Esophagus muscularis mucosa (tissue), 4 donors: Measurements from ENCODE around the gene C12orf76. TPM values are rescaled to one million over a fixed set of nuclear protein-coding genes. Genes with fewer than 3 reads are reported as not detected.
A peak's percentile ranks its signal among the peaks of the same experiment; 100 is the strongest.

Experiments used
- DNase-seq: peaks from one replicate; pipeline ENCODE4 v3.0.0-alpha.2; 2017; ENCODE audit errors: extremely low spot score
- H3K27ac ChIP-seq, 4 donors: fragments of 200-600 bp; sonication (generic); replicated peaks in 1 of 4; 1 replicate in 3 of 4; 2 replicates in 1 of 4; pipeline ENCODE4 v1.5.1; 2016 to 2019; ENCODE audit warnings: mild to moderate bottlenecking in 1 of 4
- H3K27me3 ChIP-seq, 4 donors: fragments of 200-600 bp; sonication (generic); one replicate each; pipeline versions ENCODE4 v1.5.1 to v1.6.0; 2016 to 2019
- H3K36me3 ChIP-seq, 4 donors: fragments of 200-600 bp; sonication (generic); one replicate each; pipeline ENCODE4 v1.5.1; 2016 to 2019
- H3K4me1 ChIP-seq, 4 donors: fragments of 200-600 bp; sonication (generic); one replicate each; pipeline ENCODE4 v1.5.1; 2016 to 2019
- H3K4me3 ChIP-seq, 4 donors: fragments of 200-600 bp; sonication (generic); 1 replicate in 2 of 4; 2 replicates in 2 of 4; pipeline ENCODE4 v1.5.1; 2016 to 2019; ENCODE audit warnings: mild to moderate bottlenecking in 4 of 4, moderate library complexity in 1 of 4
- H3K9me3 ChIP-seq, 4 donors: fragments of 200-600 bp; sonication (generic); 1 replicate in 3 of 4; 2 replicates in 1 of 4; pipeline ENCODE4 v1.5.1; 2016 to 2019
- CTCF ChIP-seq, 3 experiments: fragments of 200-600 bp in 2 of 3; fragments of 450-650 bp in 1 of 3; sonication (generic) in 2 of 3; IDR thresholded peaks; one replicate each; pipeline ENCODE4 v1.5.1; 2017 to 2019; ENCODE audit warnings: antibody characterized with exemption in 3 of 3, mild to moderate bottlenecking in 2 of 3, moderate library complexity in 1 of 3
- EP300 ChIP-seq: sonication (generic); formaldehyde crosslinking; IDR thresholded peaks from one replicate; pipeline ENCODE4 v1.6.1; 2017; ENCODE audit warnings: antibody characterized with exemption
- POLR2A ChIP-seq: fragments of 450-650 bp; IDR thresholded peaks from one replicate; pipeline ENCODE4 v1.6.1; 2017; ENCODE audit warnings: antibody characterized with exemption, moderate library complexity, mild to moderate bottlenecking, low read depth
- POLR2AphosphoS5 ChIP-seq, 2 donors: sonication (generic); formaldehyde crosslinking; IDR thresholded peaks; one replicate each; pipeline ENCODE4 v1.6.1; 2017; ENCODE audit warnings: antibody characterized with exemption in 2 of 2
- WGBS: methylation state at CpG from one replicate; pipeline ENCODE4 v1.1.5; 2018; 5-methylcytosine and 5-hydroxymethylcytosine counted together
- intact Hi-C: fragments of 100-400 bp; cut with DNase I; formaldehyde crosslinking; loops from one replicate; pipeline ENCODE4 v1.15.1; 2023
- total RNA-seq, 4 donors: library from RNA; depleted of rRNA; stranded (reverse); fragments of >200 nt; gene quantifications; one replicate each; pipeline versions ENCODE4 v1.1.0 to v1.2.1, GENCODE V29; 2016

Gene C12orf76
- total RNA-seq, 4 donors from 2014 or later = 13.6 to 14.7 (median 13.9) TPM

- intact Hi-C loops = no loop called here
Measured at GRCh38 chr12:110042264-110042663, 6.1 kb downstream of the C12orf76 start.

GRCh38 chr12:110039085-110039807, 9.1 kb downstream of the C12orf76 start:
- intact Hi-C loops = no loop called here
- peaks cover 16 to 50% (median 39%) of the 10 kb centered on the region in 4 donors for H3K4me1 ChIP-seq
- no peak for DNase-seq
- WGBS = 35% methylated on average over 5 of the region's 5 CpGs
- H3K4me3 ChIP-seq = no peak overlapping the region
- H3K27me3 ChIP-seq = no peaks in the 10 kb centered on the region
- peaks cover 6 to 70% (median 46%) of the 10 kb centered on the region in 4 donors for H3K36me3 ChIP-seq
- peak overlapping the region; percentile 68 to 84 (median 79) for H3K27ac ChIP-seq
- TF ChIP-seq POLR2AphosphoS5 (IDR thresholded peaks at IDR 0.05) (peak in 1 of 2 donors; percentile 63), POLR2A (no peak), EP300 (peak; percentile 62), CTCF (IDR thresholded peaks at IDR 0.05) (no peak)
- no peaks in the 10 kb centered on the region for H3K9me3 ChIP-seq

More at GRCh38 chr12:110042264-110042663, 6.1 kb downstream of the C12orf76 start:
- H3K27me3 ChIP-seq = no peaks in the 10 kb centered on the region
- H3K27ac ChIP-seq = peak overlapping the region; percentile 52 to 84 (median 67)
- TF ChIP-seq CTCF (IDR thresholded peaks at IDR 0.05) = no peak
- no peak for TF ChIP-seq EP300
- no peak for TF ChIP-seq POLR2AphosphoS5 (IDR thresholded peaks at IDR 0.05)
- no peak for TF ChIP-seq POLR2A
- no peak for DNase-seq
- no peak overlapping the region for H3K4me3 ChIP-seq
- 84% methylated on average over 3 of the region's 3 CpGs for WGBS
- H3K4me1 ChIP-seq = peaks cover 23 to 69% (median 62%) of the 10 kb centered on the region in 4 donors
- peaks cover 3 to 40% (median 22%) of the 10 kb centered on the region in 4 donors for H3K36me3 ChIP-seq
- H3K9me3 ChIP-seq = no peaks in the 10 kb centered on the region

GRCh38 chr12:110038741-110039084, 9.6 kb downstream of the C12orf76 start:
- Histone ChIP-seq H3K27me3 (no peaks in the 10 kb centered on the region), H3K4me1 (peaks cover 16 to 46% (median 35%) of the 10 kb centered on the region in 4 donors), H3K27ac (peak overlapping the region; percentile 68 to 84 (median 79)), H3K4me3 (no peak overlapping the region), H3K9me3 (no peaks in the 10 kb centered on the region), H3K36me3 (peaks cover 6 to 70% (median 47%) of the 10 kb centered on the region in 4 donors)
- TF ChIP-seq POLR2AphosphoS5 (IDR thresholded peaks at IDR 0.05) (no peak), EP300 (no peak), POLR2A (no peak), CTCF (IDR thresholded peaks at IDR 0.05) (no peak)
- DNase-seq = no peak
- 47% methylated on average over 5 of the region's 5 CpGs for WGBS
- intact Hi-C loops = no loop called here

- peaks cover 7 to 33% (median 23%) of the 10 kb centered on the region in 4 donors for H3K4me1 ChIP-seq
- H3K9me3 ChIP-seq = no peaks in the 10 kb centered on the region
- intact Hi-C loops = no loop called here
- H3K27me3 ChIP-seq = no peaks in the 10 kb centered on the region
- WGBS = 93% methylated on average over 4 of the region's 5 CpGs
- TF ChIP-seq EP300 = no peak
- no peak for TF ChIP-seq POLR2AphosphoS5 (IDR thresholded peaks at IDR 0.05)
- TF ChIP-seq POLR2A = no peak
- TF ChIP-seq CTCF (IDR thresholded peaks at IDR 0.05) = no peak
- DNase-seq = no peak
- no peak overlapping the region for H3K4me3 ChIP-seq
- peak overlapping the region in 2 of 4 donors; percentile 81 to 84 for H3K27ac ChIP-seq
- H3K36me3 ChIP-seq = peaks cover 11 to 79% (median 50%) of the 10 kb centered on the region in 4 donors
Measured at GRCh38 chr12:110037315-110037714, 11.0 kb downstream of the C12orf76 start.
